SK-N-MC (cell line): ENCODE results near the gene PDE9A.

Experiments used
- DNase-seq: peaks from one replicate; pipeline ENCODE4 v3.0.0-alpha.2; 2011; ENCODE audit warnings: low read depth, low spot score
- H3K27ac ChIP-seq: fragments of 200-600 bp; sonication (generic); 2 replicates; pipeline ENCODE4 v1.5.1; 2016; ENCODE audit warnings: mixed run types
- H3K36me3 ChIP-seq: fragments of 200-600 bp; sonication (generic); 2 replicates; pipeline ENCODE4 v1.6.1; 2017; ENCODE audit warnings: antibody characterized with exemption, low read length, mixed read lengths; ENCODE audit not compliant: insufficient read depth
- H3K4me3 ChIP-seq: fragments of 200-600 bp; sonication (generic); 2 replicates; pipeline ENCODE4 v1.5.1; 2016
- H3K9ac ChIP-seq: fragments of 200-600 bp; sonication (generic); 2 replicates; pipeline ENCODE4 v1.8.0; 2017; ENCODE audit warnings: mixed run types, mixed read lengths; ENCODE audit not compliant: insufficient read length
- H3K9me3 ChIP-seq: fragments of 200-600 bp; sonication (generic); 2 replicates; pipeline ENCODE4 v1.6.1; 2017; ENCODE audit warnings: low read depth, mild to moderate bottlenecking, antibody characterized with exemption, low read length, moderate library complexity, mixed read lengths
- EZH2 ChIP-seq: fragments of 200-600 bp; sonication (generic); IDR thresholded peaks from one replicate; pipeline ENCODE4 v1.6.1; 2017; ENCODE audit warnings: antibody characterized with exemption
- FOXP2 ChIP-seq: optimal IDR thresholded peaks from 2 replicates; pipeline ENCODE3; 2011; ENCODE audit warnings: mild to moderate bottlenecking, moderate library complexity; ENCODE audit not compliant: insufficient read depth; ENCODE audit errors: extremely low read length, control extremely low read depth
- POLR2AphosphoS5 ChIP-seq: IDR thresholded peaks from 2 replicates; pipeline ENCODE4 v1.6.1; 2012; ENCODE audit warnings: mild to moderate bottlenecking, low read depth, low read length, borderline replicate concordance

The PDE9A gene

GRCh38 chr21:42734323-42734971 is 81.0 kb downstream of the PDE9A start:
- H3K9ac ChIP-seq = no peak overlapping the region
- H3K9me3 ChIP-seq = no peaks in the 10 kb centered on the region
- H3K4me3 ChIP-seq = no peak overlapping the region
- TF ChIP-seq EZH2 (no peak), FOXP2 (no peak), POLR2AphosphoS5 (no peak)
- DNase-seq = no peak
- H3K36me3 ChIP-seq = peaks cover 15% of the 10 kb centered on the region; the same call in 1 of the 2 replicates
- H3K27ac ChIP-seq = no peak overlapping the region

GRCh38 chr21:42735061-42735460 is 81.6 kb downstream of the PDE9A start:
- no peak overlapping the region for H3K27ac ChIP-seq
- no peak overlapping the region for H3K9ac ChIP-seq
- DNase-seq = no peak

GRCh38 chr21:42735944-42736343 is 82.5 kb downstream of the PDE9A start:
- H3K27ac ChIP-seq = no peak overlapping the region
- H3K4me3 ChIP-seq = no peak overlapping the region
- no peak overlapping the region for H3K9ac ChIP-seq
- no peak for TF ChIP-seq FOXP2
- no peak for TF ChIP-seq POLR2AphosphoS5
- no peak for TF ChIP-seq EZH2
- H3K36me3 ChIP-seq = peaks cover 15% of the 10 kb centered on the region; the same call in 1 of the 2 replicates
- DNase-seq = no peak
- no peaks in the 10 kb centered on the region for H3K9me3 ChIP-seq

More at GRCh38 chr21:42735061-42735460, 81.6 kb downstream of the PDE9A start:
- peaks cover 15% of the 10 kb centered on the region; the same call in 1 of the 2 replicates for H3K36me3 ChIP-seq
- H3K4me3 ChIP-seq = no peak overlapping the region
- TF ChIP-seq EZH2 (no peak), POLR2AphosphoS5 (no peak), FOXP2 (no peak)
- H3K9me3 ChIP-seq = no peaks in the 10 kb centered on the region

- no peak for TF ChIP-seq POLR2AphosphoS5
- no peak for TF ChIP-seq FOXP2
- TF ChIP-seq EZH2 = no peak
- Histone ChIP-seq H3K9ac (no peak overlapping the region), H3K4me3 (no peak overlapping the region), H3K27ac (no peak overlapping the region), H3K9me3 (no peaks in the 10 kb centered on the region), H3K36me3 (peaks cover 14% of the 10 kb centered on the region; the same call in 1 of the 2 replicates)
- no peak for DNase-seq
Measured at GRCh38 chr21:42736646-42737350, 83.4 kb downstream of the PDE9A start.

- no peak overlapping the region for H3K4me3 ChIP-seq
- no peak overlapping the region for H3K27ac ChIP-seq
- H3K9me3 ChIP-seq = no peaks in the 10 kb centered on the region
- TF ChIP-seq FOXP2 = no peak
- TF ChIP-seq EZH2 = no peak
- no peak for TF ChIP-seq POLR2AphosphoS5
- peak overlapping the region; percentile 20 for H3K9ac ChIP-seq
- no peak for DNase-seq
- H3K36me3 ChIP-seq = peaks cover 11% of the 10 kb centered on the region; the same call in 1 of the 2 replicates
Measured at GRCh38 chr21:42737951-42738590, 84.7 kb downstream of the PDE9A start.

- DNase-seq = no peak
- H3K9me3 ChIP-seq = no peaks in the 10 kb centered on the region
- TF ChIP-seq EZH2 (no peak), POLR2AphosphoS5 (no peak), FOXP2 (no peak)
- H3K36me3 ChIP-seq = peaks cover 11% of the 10 kb centered on the region; the same call in 1 of the 2 replicates
- no peak overlapping the region for H3K4me3 ChIP-seq
- no peak overlapping the region for H3K27ac ChIP-seq
- no peak overlapping the region for H3K9ac ChIP-seq
Measured at GRCh38 chr21:42739061-42739931, 85.9 kb downstream of the PDE9A start.

- Histone ChIP-seq H3K4me3 (no peak overlapping the region), H3K9ac (no peak overlapping the region), H3K36me3 (peaks cover under 1% of the 10 kb centered on the region; the same call in 1 of the 2 replicates), H3K9me3 (no peaks in the 10 kb centered on the region), H3K27ac (no peak overlapping the region)
- DNase-seq = no peak
- TF ChIP-seq POLR2AphosphoS5 = no peak
- no peak for TF ChIP-seq FOXP2
- TF ChIP-seq EZH2 = no peak
Measured at GRCh38 chr21:42740405-42740909, 87.0 kb downstream of the PDE9A start.
